Activated naive CD8-positive, alpha-beta T cell treated with anti-CD3 and anti-CD28 coated beads, Interleukin-2, amount 10 ng/mL, durations not matched to agents 7 days and 5 days (primary cell): ENCODE measurements around the gene SDC4. TPM values are rescaled to one million over a fixed set of nuclear protein-coding genes. Genes with fewer than 3 reads are reported as not detected.

Source experiments
- ATAC-seq: fragments of 150-1000 bp; cut with Tn5 transposase; one replicate; pipeline ENCODE4 v1.10.0; 2021; ENCODE audit warnings: low read depth, moderate library complexity
- POLR2A ChIA-PET: fragments of 350-600 bp; sonication (Branson Sonifier 250); formaldehyde crosslinking; loops from one replicate; lab custom pipeline; 2021; ENCODE audit warnings: antibody characterized with exemption; lab: Charles Lee
- DNase-seq: peaks from one replicate; pipeline ENCODE4 v3.0.0; 2021
- H3K27ac Mint-ChIP-seq: one replicate; pipeline ENCODE4 v1.8.0; 2022; ENCODE audit warnings: mild to moderate bottlenecking, mixed read lengths
- H3K27me3 Mint-ChIP-seq: one replicate; pipeline ENCODE4 v1.8.0; 2022; ENCODE audit warnings: mild to moderate bottlenecking, moderate library complexity, mixed read lengths
- H3K36me3 Mint-ChIP-seq: one replicate; pipeline ENCODE4 v1.8.0; 2021; ENCODE audit warnings: mild to moderate bottlenecking, mixed read lengths
- H3K4me1 Mint-ChIP-seq: one replicate; pipeline ENCODE4 v1.8.0; 2021; ENCODE audit warnings: mixed read lengths
- H3K4me3 Mint-ChIP-seq: one replicate; pipeline ENCODE4 v1.8.0; 2022; ENCODE audit warnings: mild to moderate bottlenecking, moderate library complexity, mixed read lengths
- H3K9me3 Mint-ChIP-seq: one replicate; pipeline ENCODE4 v1.8.0; 2021; ENCODE audit warnings: mixed read lengths
- total RNA-seq, 2 experiments: library from RNA; stranded (reverse); gene quantifications; one replicate each; pipeline ENCODE4 v1.2.3, GENCODE V29; 2021

SDC4 gene
- total RNA-seq, 2 experiments from 2014 or later: 7.0 to 7.1 TPM

DNA sequence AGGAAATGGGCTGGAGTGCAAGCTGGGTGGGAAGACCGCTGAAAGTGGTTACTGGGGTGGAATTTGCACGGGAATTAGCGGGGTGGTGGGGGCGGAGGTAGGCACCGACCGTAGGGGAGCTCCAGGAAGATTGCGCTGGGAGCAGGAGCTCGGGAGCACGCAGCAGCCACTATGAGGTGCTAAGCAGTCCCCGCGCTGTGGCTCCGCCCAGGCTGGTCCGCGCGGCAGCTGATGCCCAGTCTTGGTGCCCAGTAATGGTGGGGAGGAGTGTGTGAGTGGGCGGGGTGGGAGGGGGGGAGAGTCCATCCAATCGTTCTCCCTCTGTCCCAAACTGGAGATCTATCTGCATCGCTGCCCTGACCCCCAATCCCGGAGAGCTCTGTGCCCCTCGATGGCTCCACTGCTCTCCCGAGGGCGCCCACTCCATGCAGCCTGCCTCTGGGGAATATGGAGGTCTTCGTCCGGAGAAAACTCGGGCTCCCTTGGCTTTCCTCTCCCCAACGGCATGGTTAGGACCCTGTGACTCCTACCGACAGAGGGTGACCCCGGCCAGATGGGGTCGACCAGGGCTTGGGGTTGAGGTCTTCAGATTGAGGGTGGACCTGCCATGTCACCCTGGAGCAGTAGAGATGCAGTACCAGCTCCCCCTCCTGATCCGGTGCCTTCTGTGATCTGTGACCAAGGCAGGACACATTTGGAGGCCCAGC lies 24.6 kb upstream of the SDC4 start:
- DNase-seq: no peak
- peak overlapping the region; percentile 96 for H3K27ac Mint-ChIP-seq
- H3K9me3 Mint-ChIP-seq: no peaks in the 10 kb centered on the region
- no peak for ATAC-seq
- H3K4me1 Mint-ChIP-seq: peaks cover 28% of the 10 kb centered on the region
- H3K4me3 Mint-ChIP-seq: peak overlapping the region; percentile 86
- H3K27me3 Mint-ChIP-seq: no peaks in the 10 kb centered on the region
- POLR2A ChIA-PET: interaction anchor here (0.5 to 5.0 kb wide), 11 partner anchors 9 to 77 kb away, joined by 3 to 49 read pairs (median 6); partner anchors contain the start of genes PIGT, SDC4 and SYS1
- H3K36me3 Mint-ChIP-seq: peaks cover 7% of the 10 kb centered on the region

GRCh38 chr20:45372241-45372640 lies 24.0 kb upstream of the SDC4 start:
- DNase-seq: no peak
- peak overlapping the region; percentile 56 for H3K4me3 Mint-ChIP-seq
- H3K9me3 Mint-ChIP-seq: no peaks in the 10 kb centered on the region
- POLR2A ChIA-PET: interaction anchor here (0.5 to 5.0 kb wide), 3 partner anchors 8 to 57 kb away, joined by 3 to 49 read pairs (median 23); partner anchors contain the start of gene SYS1
- no peak for ATAC-seq
- H3K27me3 Mint-ChIP-seq: no peaks in the 10 kb centered on the region
- H3K36me3 Mint-ChIP-seq: peaks cover 7% of the 10 kb centered on the region
- H3K4me1 Mint-ChIP-seq: peaks cover 29% of the 10 kb centered on the region
- H3K27ac Mint-ChIP-seq: peak overlapping the region; percentile 71

DNA sequence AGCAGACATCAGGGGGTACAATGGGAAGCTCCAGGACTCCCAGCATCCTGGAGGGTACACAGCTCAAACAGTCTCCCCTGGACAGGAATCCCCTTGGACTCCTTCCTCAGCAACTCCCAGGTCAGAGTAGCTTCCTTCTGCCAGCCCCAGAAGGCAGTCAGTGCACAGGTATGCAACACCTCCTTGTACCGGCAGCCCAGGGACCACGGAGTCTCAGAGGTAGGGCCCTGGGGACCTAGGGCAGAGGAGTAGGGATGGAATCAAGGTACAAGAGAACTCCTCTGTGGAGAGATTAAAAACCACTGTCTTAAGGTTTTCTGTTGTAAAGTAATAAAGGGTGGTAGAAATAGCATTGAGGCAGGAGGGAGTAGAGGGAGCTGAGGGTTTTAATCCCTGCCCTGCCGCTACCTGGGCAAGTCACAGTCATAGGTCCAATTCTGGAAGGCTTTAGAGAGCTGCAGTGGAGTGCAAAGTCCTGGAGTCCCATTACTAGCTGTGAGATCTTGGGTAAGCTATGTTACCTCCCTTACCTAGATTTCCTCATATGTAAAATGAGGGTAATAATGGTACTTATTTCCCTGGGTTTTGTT lies 22.4 kb upstream of the SDC4 start:
- POLR2A ChIA-PET: interaction anchor here (0.5 to 1.3 kb wide), 2 partner anchors 13 to 400 kb away, joined by 3 to 5 read pairs; no protein-coding TSS in a partner anchor
- Mint-ChIP-seq H3K36me3 (peaks cover 12% of the 10 kb centered on the region), H3K4me3 (no peak overlapping the region), H3K4me1 (peaks cover 35% of the 10 kb centered on the region), H3K27me3 (no peaks in the 10 kb centered on the region), H3K27ac (peak overlapping the region; percentile 24), H3K9me3 (no peaks in the 10 kb centered on the region)
- no peak for ATAC-seq
- DNase-seq: no peak

DNA sequence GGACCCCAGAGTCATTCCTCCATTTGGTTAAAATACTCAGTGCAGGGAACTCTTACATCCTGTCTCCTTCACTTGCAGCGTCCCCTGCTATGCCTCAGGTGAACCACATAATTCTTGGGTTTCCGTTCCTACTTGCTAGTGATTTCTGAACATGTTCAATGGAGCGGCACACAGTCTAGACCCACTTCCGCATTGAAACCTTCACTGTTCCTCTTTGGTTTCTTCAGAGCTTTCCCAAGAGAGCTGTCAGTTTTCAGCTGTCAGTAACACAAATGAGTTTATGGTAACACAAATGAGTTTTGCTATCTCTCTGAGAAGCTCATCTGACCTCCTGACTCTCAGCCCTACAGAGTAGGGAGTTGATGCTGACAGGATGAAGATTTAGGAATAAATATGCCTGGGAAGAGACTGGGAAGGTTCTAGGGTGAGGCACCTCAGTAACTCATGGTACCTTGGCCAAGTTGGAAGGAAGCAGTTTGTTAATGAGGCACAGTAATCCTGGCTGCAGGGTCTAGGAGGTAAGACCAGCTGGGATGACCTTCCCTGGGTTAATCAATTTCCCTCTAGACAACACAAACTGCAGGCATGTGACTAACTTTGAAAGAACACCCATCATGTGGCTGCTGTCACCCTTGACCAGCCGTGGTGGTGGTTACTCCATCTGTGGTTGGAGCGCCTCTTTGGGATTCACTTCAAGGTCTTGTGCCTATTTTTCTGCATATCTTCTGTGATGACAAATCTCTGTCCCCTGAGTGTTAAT lies 20.2 kb upstream of the SDC4 start:
- Mint-ChIP-seq H3K9me3 (no peaks in the 10 kb centered on the region), H3K27me3 (no peaks in the 10 kb centered on the region), H3K4me3 (peak overlapping the region; percentile 71), H3K4me1 (peaks cover 42% of the 10 kb centered on the region), H3K36me3 (peaks cover 15% of the 10 kb centered on the region), H3K27ac (peak overlapping the region; percentile 44)
- DNase-seq: no peak
- ATAC-seq: peak; percentile 53
- POLR2A ChIA-PET: interaction anchor here (0.8 to 0.9 kb wide), 2 partner anchors 48 to 403 kb away, joined by 3 read pairs; partner anchors contain the start of gene PIGT

DNA sequence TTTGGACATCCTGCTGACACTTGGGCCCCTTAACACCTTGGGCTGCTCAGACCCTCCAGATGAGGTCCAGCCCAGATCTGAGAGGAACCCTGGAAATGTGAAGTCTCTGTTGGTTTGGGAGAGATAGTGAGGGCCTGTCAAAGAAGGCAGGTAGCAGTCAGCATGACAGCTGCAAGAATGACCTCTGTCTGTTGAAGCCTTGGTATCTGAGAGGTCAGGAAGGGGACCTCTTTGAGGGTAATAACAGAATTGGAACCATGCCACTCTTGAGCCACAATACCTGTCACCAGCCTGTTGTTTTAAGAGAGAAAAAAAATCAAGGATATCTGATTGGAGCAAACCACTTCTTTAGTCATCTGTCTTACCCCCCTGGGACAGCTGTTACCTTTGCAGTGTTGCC lies 18.9 kb upstream of the SDC4 start:
- H3K27me3 Mint-ChIP-seq: no peaks in the 10 kb centered on the region
- no peak overlapping the region for H3K27ac Mint-ChIP-seq
- H3K9me3 Mint-ChIP-seq: no peaks in the 10 kb centered on the region
- H3K4me1 Mint-ChIP-seq: peaks cover 38% of the 10 kb centered on the region
- no peak for ATAC-seq
- H3K4me3 Mint-ChIP-seq: no peak overlapping the region
- DNase-seq: no peak
- H3K36me3 Mint-ChIP-seq: peaks cover 15% of the 10 kb centered on the region
- POLR2A ChIA-PET: no interaction called here

- Mint-ChIP-seq H3K4me1 (peaks cover 41% of the 10 kb centered on the region), H3K4me3 (no peak overlapping the region), H3K9me3 (no peaks in the 10 kb centered on the region), H3K27ac (no peak overlapping the region), H3K27me3 (no peaks in the 10 kb centered on the region), H3K36me3 (peaks cover 15% of the 10 kb centered on the region)
- ATAC-seq (no peak), DNase-seq (no peak)
- POLR2A ChIA-PET: no interaction called here
These were observed 18.4 kb upstream of the SDC4 start for GRCh38 chr20:45366631-45367030.

DNA sequence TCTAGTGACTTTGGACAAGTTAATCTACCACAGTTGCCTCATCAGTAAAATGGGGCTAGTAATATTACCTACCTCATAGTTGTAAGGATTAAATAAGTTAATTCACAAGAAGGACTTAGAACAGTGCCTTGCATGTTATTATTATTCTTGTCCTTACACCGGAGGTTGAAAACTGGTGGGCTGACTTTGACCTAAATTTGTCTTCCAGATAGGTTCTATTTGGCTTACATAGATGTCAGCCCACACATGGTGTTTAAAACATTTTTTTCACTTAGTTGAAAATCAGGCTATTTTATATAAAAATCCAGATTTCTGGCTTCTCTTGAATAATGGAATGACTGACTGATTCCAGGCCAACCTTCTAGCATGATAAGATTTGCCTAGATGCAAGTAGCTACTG lies 18.0 kb upstream of the SDC4 start:
- POLR2A ChIA-PET: interaction anchor here (4.0 kb wide), 1 partner anchor 7 kb away, joined by 49 read pairs; no protein-coding TSS in a partner anchor

DNA sequence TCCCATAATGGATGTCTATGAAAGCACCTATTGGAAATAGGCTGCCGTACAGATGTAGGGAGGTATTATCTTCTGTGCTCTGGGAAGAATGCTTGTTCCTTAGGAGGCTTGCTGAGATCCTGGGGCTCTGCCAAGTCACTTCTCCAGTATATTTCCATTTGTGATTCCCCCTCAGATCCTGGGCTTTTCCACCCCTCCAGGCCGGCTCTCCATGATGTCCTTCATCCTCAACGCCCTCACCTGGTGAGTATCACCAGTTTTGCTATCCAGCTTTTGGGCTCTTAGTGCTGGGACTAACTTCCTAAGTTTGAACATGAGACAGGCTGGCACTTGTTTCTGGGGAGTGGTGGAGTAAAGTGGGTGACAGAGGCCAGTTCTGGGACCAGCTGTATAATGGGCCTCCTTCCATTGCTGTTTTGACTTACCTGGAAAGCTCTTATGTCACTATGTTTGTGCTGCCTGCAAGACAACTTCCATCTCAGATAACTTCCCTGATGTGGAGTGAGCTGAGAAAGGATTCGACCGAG lies 17.3 kb upstream of the SDC4 start:
- ATAC-seq (no peak), DNase-seq (no peak)
- no peaks in the 10 kb centered on the region for H3K27me3 Mint-ChIP-seq
- H3K36me3 Mint-ChIP-seq: peaks cover 15% of the 10 kb centered on the region
- H3K4me1 Mint-ChIP-seq: peaks cover 41% of the 10 kb centered on the region
- no peak overlapping the region for H3K4me3 Mint-ChIP-seq
- no peak overlapping the region for H3K27ac Mint-ChIP-seq
- POLR2A ChIA-PET: interaction anchor here (4.0 kb wide), 1 partner anchor 7 kb away, joined by 49 read pairs; no protein-coding TSS in a partner anchor
- no peaks in the 10 kb centered on the region for H3K9me3 Mint-ChIP-seq

More for the DNA sequence above, 18.0 kb upstream of the SDC4 start:
- DNase-seq (no peak), ATAC-seq (no peak)
- peaks cover 15% of the 10 kb centered on the region for H3K36me3 Mint-ChIP-seq
- H3K4me3 Mint-ChIP-seq: no peak overlapping the region
- H3K4me1 Mint-ChIP-seq: peaks cover 41% of the 10 kb centered on the region
- H3K27me3 Mint-ChIP-seq: no peaks in the 10 kb centered on the region
- H3K27ac Mint-ChIP-seq: no peak overlapping the region
- H3K9me3 Mint-ChIP-seq: no peaks in the 10 kb centered on the region

DNA sequence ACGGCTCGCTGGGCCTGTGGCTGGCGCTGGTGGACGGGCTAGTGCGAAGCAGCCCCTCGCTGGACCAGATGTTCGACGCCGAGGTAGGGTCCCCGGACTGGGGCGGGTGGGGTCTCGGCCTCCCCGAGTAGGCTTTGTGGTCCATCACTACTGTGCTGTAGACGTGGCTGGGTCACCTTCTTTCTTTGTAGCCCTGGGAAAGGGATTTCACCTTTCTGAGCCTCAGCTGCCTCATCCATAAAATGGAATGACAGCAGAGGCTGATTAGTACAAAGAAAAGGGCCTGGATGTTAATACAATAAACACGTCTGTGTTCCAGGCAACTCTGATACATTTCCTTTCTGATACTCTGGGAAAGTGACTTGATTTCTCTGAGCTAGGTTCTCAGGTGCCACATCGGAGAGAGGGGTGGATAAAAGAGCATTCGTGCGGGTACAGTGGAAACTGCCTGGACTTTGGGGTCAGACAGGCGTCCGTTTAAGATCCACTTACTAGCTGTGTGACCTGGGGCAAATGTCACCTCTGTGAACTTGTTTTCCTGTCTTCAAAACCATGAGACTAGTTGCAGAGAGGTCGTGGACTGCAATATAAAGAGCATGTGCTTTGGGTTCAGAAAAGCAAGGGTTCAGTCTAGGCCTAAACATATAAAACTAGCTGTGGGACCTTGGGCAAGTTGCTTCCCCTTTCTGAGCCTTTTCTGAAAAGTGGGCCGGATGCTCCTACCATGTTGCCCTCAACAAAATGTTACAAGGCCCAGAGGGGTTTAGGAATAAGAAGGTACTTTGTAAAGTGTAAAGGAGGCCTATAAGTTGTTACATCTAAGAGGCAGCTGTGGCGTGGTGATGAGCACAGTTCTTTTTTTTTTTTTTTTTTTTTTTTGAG lies 15.6 kb upstream of the SDC4 start:
- Mint-ChIP-seq H3K36me3 (peaks cover 14% of the 10 kb centered on the region), H3K27ac (peak overlapping the region; percentile 90), H3K27me3 (no peaks in the 10 kb centered on the region), H3K4me3 (peak overlapping the region; percentile 97), H3K9me3 (no peaks in the 10 kb centered on the region), H3K4me1 (peaks cover 40% of the 10 kb centered on the region)
- DNase-seq (no peak), ATAC-seq (no peak)
- POLR2A ChIA-PET: interaction anchor here (0.6 to 4.0 kb wide), 9 partner anchors 9 to 428 kb away, joined by 3 to 49 read pairs (median 8); partner anchors contain the start of genes DNTTIP1, PIGT, SDC4 and WFDC3

- H3K4me1 Mint-ChIP-seq: peaks cover 40% of the 10 kb centered on the region
- peak within 1 kb of the TSS; percentile 97 for H3K4me3 Mint-ChIP-seq
- peak; percentile 92 for ATAC-seq
- DNase-seq: peak; percentile 97
- POLR2A ChIA-PET: interaction anchor here (0.5 to 4.0 kb wide), 15 partner anchors 10 to 1772 kb away, joined by 3 to 49 read pairs (median 4); partner anchors contain the start of genes DNTTIP1, IFT52, PIGT and SDC4
- H3K9me3 Mint-ChIP-seq: no peaks in the 10 kb centered on the region
- peaks cover 10% of the 10 kb centered on the region for H3K36me3 Mint-ChIP-seq
- peak within 1 kb of the TSS; percentile 90 for H3K27ac Mint-ChIP-seq
- no peaks in the 10 kb centered on the region for H3K27me3 Mint-ChIP-seq
These were observed 14.8 kb upstream of the SDC4 start, which contains the start of gene SYS1 for GRCh38 chr20:45362804-45363610. Gene SYS1, plus strand, starts transcription at chr20:45363156. Its CDS starts 376 bp downstream, at chr20:45363532.

DNA sequence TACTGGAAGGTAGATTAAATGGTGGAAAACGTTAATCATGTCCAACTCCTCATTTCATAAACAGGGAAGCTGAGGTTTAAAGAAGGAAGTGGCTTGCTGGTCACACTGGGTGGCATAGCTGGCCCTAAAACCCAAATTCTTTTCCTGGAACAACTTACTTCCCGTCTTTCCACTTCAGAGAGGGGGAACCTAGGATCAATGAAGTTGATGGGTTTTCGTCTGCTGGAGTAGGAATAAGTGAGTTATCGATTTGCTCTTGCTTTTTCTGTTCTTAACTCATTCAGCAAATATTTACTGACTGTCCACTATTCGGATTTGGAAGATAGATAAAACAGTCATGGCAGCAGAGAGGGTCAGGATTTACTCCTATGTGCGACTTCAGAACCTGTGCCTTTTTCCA lies 13.6 kb upstream of the SDC4 start:
- Mint-ChIP-seq H3K4me1 (peaks cover 45% of the 10 kb centered on the region), H3K4me3 (no peak overlapping the region), H3K27me3 (no peaks in the 10 kb centered on the region), H3K36me3 (peaks cover 5% of the 10 kb centered on the region), H3K27ac (no peak overlapping the region), H3K9me3 (no peaks in the 10 kb centered on the region)
- no peak for ATAC-seq
- POLR2A ChIA-PET: interaction anchor here (0.7 to 2.9 kb wide), 2 partner anchors 14 to 625 kb away, joined by 3 to 14 read pairs; partner anchors contain the start of gene SDC4
- DNase-seq: no peak
